Measurements from ENCODE around the gene EHD4.

The EHD4 gene

DNA sequence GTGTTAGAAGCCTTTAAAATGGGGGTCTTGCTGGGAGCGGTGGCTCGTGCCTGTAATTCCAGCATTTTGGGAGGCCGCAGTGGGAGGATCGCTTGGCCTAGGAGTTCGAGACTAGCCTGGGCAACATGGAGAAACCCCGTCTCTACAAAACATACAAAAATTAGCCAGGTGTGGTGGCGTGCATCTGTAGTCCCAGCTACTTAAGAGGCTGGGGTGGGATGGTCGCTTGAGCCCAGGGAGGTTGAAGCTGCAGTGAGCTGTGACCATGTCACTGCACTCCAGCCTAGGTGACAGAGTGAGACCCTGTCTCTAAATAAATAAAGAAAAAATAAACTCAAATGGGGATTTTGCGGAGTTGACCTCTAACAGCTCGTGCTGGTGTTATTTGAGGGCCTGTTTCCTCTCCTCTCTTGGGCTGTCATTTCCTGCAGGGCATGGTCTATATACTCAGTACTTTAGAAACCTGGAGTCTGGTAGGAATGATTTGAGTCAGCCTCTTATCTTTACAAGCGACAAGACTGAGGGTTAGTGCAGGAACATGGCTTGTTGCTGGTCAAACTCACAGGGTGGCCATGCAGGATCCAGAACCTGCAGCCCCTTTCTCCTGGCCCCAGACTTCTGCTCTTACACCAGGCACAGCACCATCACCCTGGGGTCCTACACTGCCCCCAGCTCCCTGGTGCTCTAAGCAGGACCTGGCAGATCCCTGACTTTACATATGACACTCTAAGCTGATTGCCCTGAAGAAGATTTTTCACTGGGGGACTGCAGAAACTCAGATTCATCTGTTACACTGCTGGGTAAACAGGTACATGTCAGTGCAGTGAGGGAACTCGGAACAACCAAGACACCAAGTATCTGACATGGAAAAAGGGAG is 15.1 kb downstream of the EHD4 start:
- no peak for DNase-seq (ENCODE audit: low read depth)

DNA sequence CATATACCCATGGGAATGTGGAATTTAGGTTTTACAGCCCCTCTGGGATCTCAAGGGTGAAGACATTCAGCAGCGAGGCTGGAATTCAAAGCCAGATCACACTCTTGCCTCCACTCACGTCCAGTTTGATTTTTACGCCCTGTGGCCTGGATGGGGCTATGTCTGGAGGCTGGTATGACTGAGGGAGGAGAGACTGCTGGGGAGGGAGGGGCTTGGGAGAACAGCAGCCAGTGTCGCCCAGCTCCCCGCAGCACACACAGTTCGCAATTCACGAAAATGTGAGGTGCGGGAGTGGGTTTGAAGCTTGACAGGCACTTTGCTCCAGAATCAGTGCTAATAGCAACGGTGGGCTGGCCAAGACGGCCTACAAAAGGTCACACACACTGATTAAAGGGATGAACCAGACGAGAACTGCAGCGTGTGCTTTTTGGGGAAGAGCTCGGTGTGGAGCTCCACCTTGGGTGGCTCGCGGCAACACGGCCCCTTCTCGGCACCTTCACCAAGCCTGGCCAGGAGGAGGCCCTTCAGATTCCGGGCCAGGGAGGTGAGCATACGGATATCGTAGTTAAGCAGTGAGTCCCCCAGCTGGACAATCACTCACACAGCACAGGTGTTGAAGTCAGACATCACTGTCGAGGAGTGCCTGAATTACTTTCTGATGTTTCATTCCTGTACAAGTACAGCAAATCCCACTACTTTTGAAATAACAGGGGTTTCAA is 16.4 kb downstream of the EHD4 start:
- no peak for DNase-seq (ENCODE audit: low read depth)

DNA sequence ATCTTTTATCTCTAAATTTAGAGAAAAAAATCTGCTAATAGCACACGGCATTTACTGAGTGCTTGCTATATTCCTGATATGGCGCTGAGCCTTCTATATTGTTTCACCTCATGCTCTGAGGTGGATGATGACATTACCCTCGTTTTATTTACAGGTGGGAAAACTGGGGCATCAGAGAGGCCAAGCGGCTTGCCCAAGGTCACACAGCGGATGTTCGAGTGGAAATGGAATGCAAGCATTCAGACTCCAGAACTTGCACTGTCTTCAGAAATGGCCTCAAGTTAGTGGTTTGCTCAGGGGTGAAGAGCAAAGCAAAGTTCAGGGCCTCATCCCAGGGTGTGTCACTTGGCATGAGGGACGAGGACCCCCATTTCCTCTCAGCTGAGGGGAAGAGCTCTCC is 17.3 kb downstream of the EHD4 start:
- no peak for DNase-seq (ENCODE audit: low read depth)

DNA sequence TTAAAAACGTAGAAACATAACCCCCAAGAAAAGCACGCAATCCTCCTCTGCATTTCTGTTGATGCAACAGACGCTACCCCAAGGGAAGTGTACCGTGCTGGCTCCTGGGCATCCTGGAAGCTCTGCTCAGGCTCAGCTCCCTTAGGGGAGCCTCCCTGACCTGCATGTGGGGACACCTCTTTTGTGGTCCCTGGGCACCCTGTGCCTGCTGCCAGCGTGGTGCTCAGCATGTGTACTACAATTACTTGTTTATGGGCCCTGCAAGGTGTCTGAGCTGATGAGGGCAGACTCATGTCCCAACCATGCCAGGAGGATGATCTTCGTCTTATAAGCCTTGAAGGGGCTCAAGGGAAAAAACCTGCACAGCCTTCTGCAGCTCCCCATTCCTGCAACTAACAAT is 18.3 kb downstream of the EHD4 start:
- DNase-seq (ENCODE audit: low read depth), result no peak

DNA sequence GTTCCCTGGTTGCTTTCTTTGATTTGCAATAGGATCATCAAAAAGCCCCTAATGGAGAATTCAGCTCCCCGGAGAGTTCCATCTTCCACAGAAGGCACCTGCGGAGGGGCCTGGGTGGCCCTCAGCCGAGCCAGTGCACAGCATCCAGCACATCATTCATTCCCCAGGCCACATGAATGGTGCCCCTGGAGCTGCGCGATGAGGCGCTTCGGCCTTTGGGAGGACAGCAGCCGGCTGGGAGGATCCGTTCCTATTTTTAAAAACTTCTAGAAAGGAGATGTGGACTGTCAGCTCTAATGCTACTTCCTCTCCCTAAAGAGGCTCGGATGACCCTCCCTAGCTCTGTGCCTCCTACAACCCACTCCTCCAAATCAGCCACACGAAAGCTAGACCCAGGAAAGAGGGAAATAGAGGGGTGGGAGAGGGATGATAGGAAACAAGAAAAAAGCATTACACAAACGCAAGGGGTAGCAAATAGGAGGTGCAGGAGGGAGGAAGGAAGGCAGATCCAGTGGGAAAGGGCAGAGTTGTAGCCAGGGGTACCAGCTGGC is 20.3 kb downstream of the EHD4 start:
- DNase-seq (ENCODE audit: low read depth), result no peak

DNA sequence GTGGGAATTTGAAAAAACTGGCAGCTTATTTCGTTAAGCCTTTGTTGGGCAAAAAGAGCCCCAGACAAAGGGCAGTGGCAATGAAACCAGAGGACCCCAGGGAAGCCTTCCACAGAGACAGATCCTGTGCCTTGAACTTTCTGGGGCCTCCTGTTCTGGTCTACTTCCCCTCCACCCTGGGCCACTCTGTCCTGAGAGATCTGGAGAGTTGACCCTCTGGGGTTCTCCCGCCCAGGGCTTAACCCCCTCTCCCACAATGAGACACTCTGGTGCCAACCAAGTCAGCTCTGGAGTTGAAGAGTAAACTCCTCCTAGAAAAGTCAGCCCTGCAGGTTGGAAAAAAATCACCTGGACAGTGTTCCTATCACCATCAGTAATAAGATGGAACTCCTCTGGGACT is 20.8 kb downstream of the EHD4 start:
- DNase-seq (ENCODE audit: low read depth), result no peak

DNA sequence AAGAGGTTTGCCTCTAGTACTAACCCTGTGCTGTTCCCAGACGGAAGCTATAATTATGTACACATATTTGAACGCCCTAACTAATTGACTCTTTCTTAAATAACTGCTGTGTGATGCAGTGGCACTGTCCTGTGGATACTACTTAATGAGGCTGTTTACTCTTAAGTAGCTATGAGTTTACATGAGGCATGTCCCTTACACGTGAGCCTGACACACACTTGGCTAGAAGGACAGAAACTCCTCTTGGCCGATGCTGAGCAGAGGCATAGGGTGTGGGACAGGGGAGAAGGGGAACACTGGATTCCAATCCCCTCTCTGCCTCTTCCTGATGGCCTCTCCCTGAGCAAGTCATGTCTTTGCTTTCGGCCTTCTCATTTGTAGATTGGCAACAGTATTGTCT is 21.9 kb downstream of the EHD4 start:
- no peak for DNase-seq (ENCODE audit: low read depth)

DNA sequence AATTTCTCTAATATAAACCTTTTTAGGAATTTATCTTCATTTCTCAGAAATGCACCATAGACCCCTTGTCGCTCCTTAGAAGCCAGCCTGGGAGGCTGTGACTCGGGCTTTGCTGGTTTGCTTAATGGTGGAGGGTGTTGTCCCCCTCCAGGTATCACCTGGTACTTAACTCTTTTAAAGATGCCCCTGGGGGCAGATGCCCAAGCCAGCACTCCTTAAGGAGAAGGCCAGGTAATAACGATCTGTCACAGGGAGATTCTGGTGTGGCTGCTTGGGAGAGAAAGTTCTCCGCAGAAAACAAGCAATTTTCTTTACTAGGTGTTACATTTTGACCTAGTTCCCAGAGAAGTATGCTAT is 22.3 kb downstream of the EHD4 start:
- no peak for DNase-seq (ENCODE audit: low read depth)

DNA sequence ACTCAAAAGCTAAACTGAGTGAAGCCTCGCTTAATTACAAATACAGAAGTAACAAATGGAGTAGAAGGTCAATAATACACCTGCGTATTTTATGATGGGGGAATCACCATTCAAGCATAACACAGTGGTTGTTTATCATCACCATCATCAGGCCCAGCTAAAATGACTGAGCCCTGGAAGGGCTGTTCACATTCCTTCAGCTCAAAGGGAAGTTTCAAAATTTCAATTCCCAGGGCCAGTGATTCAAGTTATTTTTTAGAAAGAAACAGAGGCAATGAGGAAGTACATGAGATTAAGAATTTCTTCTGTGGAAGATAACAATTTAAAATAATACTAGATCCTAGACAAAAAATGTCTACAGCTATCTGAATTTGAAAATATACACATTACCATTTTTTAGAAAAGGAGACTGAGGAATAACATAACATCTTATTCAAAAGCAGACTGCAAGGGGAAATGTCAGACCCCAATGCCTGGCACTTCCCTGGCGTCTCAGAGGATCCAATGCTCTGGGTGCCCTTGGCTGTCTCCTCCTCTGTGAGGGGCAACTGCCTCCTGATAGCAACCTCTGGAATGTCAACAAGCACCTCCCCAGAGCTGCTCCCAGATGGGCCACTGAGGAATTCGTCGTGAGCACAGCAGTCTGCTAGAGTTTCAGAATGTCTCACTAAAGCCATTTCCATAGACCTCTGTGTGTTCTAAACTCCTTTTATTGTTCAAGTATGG is 22.8 kb downstream of the EHD4 start:
- no peak for DNase-seq (ENCODE audit: low read depth)

DNA sequence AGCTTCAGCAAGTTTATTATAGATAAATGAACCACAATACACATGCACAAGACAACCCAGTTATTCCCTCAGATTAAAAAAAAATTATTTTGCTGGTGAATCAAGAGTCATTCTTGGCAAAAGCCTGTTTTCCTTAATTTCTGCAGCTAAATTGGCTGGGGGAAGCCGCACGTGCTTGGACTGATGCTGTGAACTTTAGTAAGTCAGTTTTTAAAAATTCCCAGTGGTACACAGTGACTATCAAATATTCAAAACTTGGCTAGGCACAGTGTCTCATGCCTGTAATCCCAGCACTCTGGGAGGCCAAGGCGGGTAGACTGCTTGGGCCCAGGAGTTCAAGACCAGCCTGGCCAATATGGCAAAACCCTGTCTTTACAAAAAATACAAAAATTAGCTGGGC is 23.9 kb downstream of the EHD4 start:
- no peak for DNase-seq (ENCODE audit: low read depth)

DNA sequence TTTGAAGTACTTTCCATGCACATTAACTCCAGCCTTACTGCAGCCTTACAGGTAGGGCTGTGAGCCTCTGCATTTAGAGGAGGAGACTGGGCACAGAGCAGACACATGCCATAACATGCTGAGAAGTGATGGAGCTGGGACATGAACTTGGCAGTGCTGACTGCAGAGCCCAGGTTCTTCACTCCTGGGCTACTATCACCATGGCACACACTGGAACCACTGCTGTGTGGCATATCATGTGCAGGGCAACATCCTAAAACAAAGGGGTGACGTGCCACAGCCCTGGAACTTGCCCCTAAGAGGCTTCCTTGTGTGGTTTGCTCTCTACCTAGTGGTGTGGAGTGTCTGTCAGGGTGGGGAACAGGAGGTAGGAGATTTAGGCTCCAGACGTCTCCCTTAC is 25.4 kb downstream of the EHD4 start:
- DNase-seq (ENCODE audit: low read depth), result no peak

DNA sequence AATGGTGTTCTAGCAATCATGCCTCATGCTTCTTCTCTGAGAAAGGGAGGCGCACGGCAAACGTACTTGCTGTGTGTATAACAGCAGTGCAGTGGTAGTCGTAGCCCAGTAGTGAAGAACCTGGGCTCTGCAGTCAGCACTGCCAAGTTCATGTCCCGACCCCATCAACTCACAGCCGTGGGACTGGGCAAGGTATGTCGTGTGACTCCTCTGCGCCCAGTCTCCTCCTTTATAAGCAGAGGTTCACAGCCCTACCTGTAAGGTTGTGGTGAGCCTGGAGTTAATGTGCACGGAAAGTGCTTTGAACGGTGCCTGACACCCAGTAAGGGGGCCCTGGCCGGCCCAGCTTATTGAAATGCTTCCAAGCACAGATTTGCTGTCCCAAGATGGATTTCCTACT is 26.6 kb downstream of the EHD4 start:
- DNase-seq (ENCODE audit: low read depth), result no peak

DNA sequence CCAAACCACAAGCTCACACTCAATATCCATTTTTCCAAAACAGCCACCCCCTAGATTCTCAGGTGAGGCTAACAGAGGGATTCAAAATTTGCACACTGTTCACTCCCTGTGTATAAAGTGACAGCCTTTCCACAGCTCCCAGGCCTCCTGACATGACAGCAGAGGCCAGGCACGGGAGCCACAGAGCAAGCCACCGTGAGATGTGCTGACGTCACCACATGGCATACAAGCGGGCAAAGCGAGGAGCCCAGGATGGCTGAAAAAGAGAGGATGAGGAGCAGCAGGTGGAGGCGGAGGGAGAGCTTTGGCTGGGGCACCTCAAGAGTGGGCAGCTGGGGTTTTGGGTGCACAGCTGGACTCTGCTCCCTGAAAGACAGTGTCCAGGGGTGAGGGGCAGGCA is 27.1 kb downstream of the EHD4 start:
- DNase-seq (ENCODE audit: low read depth), result no peak

DNA sequence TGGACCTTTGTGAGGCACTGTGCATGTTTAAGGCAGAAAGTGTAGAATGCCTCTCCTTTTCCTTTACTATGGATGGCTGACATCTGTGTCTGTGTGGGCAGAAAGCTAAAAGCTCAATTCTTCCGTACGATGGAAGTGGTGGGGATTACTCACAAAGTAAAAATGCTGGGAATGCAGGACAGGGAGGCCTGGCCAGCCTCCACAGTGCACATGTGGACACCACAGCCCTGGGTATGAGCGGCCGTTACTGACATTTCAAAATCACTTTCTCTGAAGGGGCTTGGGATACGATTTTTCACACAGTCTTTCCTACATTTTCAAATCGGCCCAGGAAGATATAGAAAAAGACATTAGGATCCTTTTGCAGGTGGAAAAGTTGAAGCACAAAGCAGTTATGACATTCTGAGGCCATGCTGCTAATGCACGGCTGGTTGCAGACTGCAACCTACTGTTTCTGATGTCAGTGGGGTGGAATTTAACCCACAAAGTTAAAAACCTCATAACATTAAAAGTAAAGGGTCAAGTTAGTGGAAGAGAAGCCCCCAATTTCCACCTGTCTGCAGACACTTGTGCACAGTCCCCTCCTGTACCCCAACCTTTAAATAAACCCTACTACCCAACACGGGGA is 27.9 kb downstream of the EHD4 start:
- no peak for DNase-seq (ENCODE audit: low read depth)

DNA sequence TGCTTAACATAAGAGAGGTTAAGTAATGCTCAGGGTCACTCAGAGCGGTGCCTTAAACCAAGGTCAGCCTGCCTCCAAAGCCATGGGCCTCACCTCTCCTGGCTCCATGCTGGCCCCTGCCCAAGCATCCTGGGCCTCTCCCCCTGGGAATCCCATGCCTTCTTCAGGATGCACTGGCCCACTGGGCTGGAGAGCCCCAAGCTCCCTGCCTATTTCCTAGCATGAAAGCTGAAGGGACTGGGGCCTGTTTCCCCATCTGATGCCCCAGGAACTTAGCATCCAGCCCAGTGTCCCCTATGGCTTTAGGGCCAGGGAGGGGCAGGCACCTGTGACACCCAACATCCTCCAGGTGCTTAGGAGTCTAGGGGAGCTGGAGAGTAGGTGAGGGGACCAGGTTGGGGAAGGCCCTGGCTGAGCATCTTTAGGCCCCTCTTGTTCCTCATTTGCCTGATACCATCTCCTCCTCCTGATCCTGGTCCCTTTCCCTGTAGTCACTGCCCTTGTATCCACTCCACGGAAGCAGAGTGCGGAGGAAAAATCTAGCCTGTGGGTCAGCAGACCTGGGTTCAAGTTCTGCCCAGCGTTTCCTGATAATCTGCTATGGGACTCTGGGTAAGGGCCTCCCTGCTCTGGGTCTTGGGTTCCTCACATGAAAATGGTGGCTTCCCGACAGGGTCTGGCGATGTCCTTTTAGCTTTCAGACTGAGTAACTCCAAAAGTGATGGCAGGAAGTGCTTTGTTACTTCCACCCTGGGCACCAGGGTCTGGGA is 28.6 kb downstream of the EHD4 start:
- DNase-seq (ENCODE audit: low read depth), result no peak

DNA sequence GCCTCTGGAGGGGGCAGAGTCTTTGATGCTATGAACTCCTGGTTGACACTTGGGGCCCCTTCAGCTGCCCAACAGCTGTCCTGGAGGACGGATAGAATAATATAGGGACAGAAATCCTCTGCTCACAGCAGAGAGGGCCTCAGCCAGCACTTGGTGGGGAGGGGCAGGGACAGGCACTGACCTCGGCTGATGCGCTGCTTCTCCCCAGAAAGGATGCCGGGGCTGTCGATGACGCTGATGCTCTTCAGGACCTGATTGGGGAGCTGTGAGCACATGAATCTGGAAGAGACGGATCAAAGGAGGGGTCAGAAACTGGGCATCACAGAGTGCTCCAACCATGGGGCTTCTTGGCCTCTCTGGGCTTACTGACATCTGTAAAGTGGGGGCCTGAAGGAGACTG is 29.5 kb downstream of the EHD4 start:
- no peak for DNase-seq (ENCODE audit: low read depth)

DNA sequence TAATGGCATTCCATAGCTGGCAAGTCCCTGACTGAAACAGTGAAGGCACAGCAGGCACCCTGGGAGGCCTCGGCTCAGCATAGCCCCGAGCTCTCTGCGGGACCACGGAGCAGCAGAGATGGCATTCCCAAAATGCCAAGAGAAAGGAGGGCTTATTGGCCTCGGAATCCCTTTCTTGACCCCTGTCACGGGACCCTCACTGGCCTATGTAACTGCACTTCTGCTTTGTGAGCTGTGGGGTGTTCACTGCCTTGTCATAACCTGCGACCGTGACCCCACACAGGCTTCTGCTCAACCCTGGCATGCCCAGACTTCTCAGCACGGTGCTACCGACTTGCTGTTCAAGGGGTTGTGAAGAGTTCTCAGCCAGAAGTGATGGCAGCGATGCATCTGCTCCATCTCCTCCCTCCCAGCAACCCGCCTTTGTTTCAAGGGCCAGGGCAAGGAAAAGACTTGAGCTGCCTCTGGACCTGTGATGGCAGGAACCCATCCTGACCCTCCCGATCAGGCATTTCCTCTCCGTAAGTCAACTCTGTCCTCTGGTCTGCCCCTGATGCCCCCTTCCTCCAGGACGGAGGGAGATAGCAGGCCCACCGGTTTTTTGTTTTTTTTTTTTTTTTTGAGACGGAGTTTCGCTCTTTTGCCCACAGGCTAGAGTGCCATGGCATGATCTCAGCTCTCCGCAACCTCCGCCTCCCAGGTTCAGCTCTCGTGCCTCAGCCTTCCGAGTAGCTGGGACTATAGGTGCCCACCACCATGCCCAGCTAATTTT is 30.5 kb downstream of the EHD4 start:
- DNase-seq (ENCODE audit: low read depth), result no peak

DNA sequence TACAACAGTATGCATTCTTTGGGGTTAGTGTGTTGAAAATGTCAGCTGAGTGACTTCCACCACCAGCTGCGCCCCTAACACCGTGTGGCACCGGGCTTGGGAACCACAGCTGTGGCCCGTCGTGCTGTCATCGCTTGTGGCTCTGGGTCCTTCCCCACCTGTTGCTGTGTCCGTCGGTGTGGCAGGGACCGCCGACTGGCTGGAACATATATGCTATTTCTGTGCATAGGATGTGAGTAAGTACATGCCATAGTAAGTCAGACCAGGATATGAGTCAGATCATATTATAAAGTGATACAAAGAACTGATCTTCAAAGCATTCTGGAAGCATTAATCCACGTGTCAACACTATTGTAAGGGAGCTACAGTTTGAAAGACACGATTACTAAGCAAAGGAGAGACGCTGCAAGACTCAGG is 31.9 kb downstream of the EHD4 start:
- DNase-seq (ENCODE audit: low read depth), result no peak

DNA sequence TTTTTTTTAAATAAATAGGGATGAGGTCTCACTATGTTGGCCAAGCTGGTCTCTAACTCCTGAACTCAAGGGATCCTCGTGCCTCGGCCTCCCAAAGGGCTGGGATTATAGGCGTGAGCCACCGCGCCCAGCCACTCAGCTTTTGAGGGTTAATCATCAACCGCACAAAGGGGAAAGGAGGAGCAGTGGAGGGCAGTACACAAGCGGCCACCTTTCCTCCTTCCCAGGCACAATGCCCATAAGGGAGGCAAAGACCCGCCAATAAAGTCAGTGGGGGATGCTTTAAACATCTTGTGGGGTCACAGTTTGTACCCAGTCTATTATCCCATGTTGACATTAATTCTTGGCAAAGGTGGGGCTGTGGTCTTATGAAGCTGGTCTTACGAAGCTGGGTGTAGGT is 32.4 kb downstream of the EHD4 start:
- no peak for DNase-seq (ENCODE audit: low read depth)

DNA sequence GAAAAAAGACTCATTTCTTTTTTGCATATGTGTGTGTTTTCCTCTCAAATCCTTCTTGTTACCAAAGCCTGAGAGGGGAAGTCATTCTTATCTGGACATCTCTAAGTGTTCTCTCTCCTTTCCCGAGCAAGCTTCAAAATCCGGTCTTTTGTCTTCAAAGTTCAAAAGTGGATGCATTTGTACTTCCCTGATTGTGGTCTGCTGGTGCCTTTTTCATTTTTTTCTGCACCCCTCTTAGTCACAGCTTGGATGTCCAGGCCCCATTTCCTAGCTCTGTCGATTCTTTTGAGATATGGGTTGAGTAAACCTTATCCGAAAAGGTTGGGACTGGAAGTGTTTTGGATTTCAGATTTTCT is 34.8 kb downstream of the EHD4 start:
- no peak for DNase-seq (ENCODE audit: low read depth)

Data from activated T-cell treated with anti-CD3 and anti-CD28 coated beads for 1 hour (primary cell).